GM15510 (cell line): ENCODE results near the gene MED27.

ENCODE experiments used
- POLR2A ChIP-seq: IDR thresholded peaks from 3 replicates; pipeline ENCODE4 v1.6.1; 2011; ENCODE audit warnings: borderline replicate concordance; ENCODE audit not compliant: insufficient read length; ENCODE audit errors: extremely low read depth

The MED27 gene

GRCh38 chr9:132079391-132080091 lies at the start of gene MED27:
Gene MED27, minus strand, starts transcription at chr9:132079867. Its CDS starts 23 bp downstream, at chr9:132079844.
- peak; percentile 58 for TF ChIP-seq POLR2A

GRCh38 chr9:132127888-132128534 lies 48.3 kb upstream of the MED27 start:
- no peak for TF ChIP-seq POLR2A

GRCh38 chr9:132126680-132127236 lies 47.1 kb upstream of the MED27 start:
- no peak for TF ChIP-seq POLR2A

GRCh38 chr9:132125944-132126679 lies 46.4 kb upstream of the MED27 start:
- no peak for TF ChIP-seq POLR2A

- no peak for TF ChIP-seq POLR2A
Measured at GRCh38 chr9:132125361-132125760, 45.7 kb upstream of the MED27 start.

- TF ChIP-seq POLR2A, result no peak
Measured at GRCh38 chr9:132124800-132125199, 45.1 kb upstream of the MED27 start.

- no peak for TF ChIP-seq POLR2A
Measured at GRCh38 chr9:132121021-132121420, 41.4 kb upstream of the MED27 start.

GRCh38 chr9:132117694-132118093 lies 38.0 kb upstream of the MED27 start:
- TF ChIP-seq POLR2A, result no peak

GRCh38 chr9:132116583-132116982 lies 36.9 kb upstream of the MED27 start:
- no peak for TF ChIP-seq POLR2A

GRCh38 chr9:132114102-132114707 lies 34.5 kb upstream of the MED27 start:
- no peak for TF ChIP-seq POLR2A

- TF ChIP-seq POLR2A, result no peak
Measured at GRCh38 chr9:132109291-132109690, 29.6 kb upstream of the MED27 start.

- no peak for TF ChIP-seq POLR2A
Measured at GRCh38 chr9:132108728-132109127, 29.1 kb upstream of the MED27 start.

GRCh38 chr9:132099741-132100407 lies 20.2 kb upstream of the MED27 start:
- no peak for TF ChIP-seq POLR2A

GRCh38 chr9:132099167-132099566 lies 19.5 kb upstream of the MED27 start:
- TF ChIP-seq POLR2A, result no peak
